MM.1S (cell line): Measurements from ENCODE around the gene PPP6R2.

Source experiments
- EZH2 ChIP-seq: fragments of 300-600 bp; sonication (generic); optimal IDR thresholded peaks from 2 replicates; pipeline ENCODE3; 2017; ENCODE audit warnings: low read depth, mild to moderate bottlenecking, antibody characterized with exemption, low read length, mixed read lengths
- EZH2phosphoT487 ChIP-seq: fragments of 300-600 bp; sonication (generic); IDR thresholded peaks from 2 replicates; pipeline ENCODE4 v1.6.1; 2018; ENCODE audit warnings: antibody characterized with exemption, low read length
- TF ChIP-seq, protein P1 (sequence below): fragments of 300-600 bp; sonication (generic); IDR thresholded peaks from 2 replicates; pipeline ENCODE4 v1.5.1; 2016; ENCODE audit warnings: antibody characterized with exemption, low read length, mixed read lengths

DNA sequence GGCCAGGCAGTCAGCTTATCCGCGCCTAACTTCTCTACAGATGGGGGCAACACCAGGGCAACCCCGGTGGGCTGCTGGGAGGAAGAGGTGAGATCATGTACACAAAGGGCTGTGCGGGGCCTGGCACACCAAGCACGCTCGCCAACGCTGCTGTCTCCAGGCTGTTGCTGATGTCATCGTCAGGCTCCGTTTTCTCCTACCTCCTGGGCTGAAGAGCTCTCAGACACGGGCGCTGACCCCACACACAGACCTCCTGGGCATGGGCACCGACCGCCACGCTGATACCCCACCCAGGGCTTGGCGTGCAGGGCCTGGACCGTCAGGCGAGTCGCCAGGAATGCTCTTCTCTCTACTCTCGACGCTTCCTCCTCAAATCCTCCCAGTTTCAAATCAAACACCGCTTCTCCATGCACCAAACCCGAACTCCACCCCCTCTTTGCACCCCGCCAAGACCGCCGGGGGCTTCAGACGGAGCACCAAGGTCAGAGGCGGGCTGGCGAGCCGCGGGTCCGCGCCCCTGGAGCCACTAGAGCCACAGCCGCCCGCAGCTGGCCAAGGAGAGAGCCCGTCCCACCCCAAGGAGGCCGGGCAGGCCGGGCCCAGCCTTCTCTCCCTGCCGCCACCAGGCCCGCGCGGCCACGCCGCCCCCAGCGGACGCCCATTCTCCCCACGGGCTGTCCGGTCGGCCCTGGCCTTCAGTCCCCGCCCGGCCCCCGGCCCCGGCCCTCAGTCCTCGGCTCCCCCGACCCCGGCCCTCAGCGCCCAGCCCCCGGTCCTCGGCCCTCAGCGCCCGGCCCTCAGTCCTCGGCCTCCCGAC lies 130.9 kb downstream of the PPP6R2 start:
- TF ChIP-seq, protein P1, sequence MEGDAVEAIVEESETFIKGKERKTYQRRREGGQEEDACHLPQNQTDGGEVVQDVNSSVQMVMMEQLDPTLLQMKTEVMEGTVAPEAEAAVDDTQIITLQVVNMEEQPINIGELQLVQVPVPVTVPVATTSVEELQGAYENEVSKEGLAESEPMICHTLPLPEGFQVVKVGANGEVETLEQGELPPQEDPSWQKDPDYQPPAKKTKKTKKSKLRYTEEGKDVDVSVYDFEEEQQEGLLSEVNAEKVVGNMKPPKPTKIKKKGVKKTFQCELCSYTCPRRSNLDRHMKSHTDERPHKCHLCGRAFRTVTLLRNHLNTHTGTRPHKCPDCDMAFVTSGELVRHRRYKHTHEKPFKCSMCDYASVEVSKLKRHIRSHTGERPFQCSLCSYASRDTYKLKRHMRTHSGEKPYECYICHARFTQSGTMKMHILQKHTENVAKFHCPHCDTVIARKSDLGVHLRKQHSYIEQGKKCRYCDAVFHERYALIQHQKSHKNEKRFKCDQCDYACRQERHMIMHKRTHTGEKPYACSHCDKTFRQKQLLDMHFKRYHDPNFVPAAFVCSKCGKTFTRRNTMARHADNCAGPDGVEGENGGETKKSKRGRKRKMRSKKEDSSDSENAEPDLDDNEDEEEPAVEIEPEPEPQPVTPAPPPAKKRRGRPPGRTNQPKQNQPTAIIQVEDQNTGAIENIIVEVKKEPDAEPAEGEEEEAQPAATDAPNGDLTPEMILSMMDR = no peak
- TF ChIP-seq EZH2phosphoT487 (no peak), EZH2 (no peak)
